ENCODE measurements around the gene TPP1. TPM values are rescaled to one million over a fixed set of nuclear protein-coding genes. Genes with fewer than 3 reads are reported as not detected.

The TPP1 gene
- total and polyA plus RNA-seq, 2 of the 13 experiments (the other 11 are each of a cell fraction or from before 2014, with no cell fraction given): 13.9 to 74.6 TPM

GRCh38 chr11:6611092-6611962 lies 7.9 kb downstream of the TPP1 start (continued):
- peak; percentile 71 for TF ChIP-seq AGO1 (IDR thresholded peaks at IDR 0.05; ENCODE audit: low read depth, low read length, poor library complexity, severe bottlenecking)
- no peak for TF ChIP-seq ZNF33A (CRISPR knock-in tag; IDR thresholded peaks at IDR 0.05; ENCODE audit: borderline replicate concordance)
- no peak for TF ChIP-seq SRSF1 (optimal IDR thresholded peaks at IDR 0.05; ENCODE audit: low read depth, low read length)
- TF ChIP-seq PRDM10 (CRISPR knock-in tag; IDR thresholded peaks at IDR 0.05; ENCODE audit: low read depth): no peak
- TF ChIP-seq SNAPC4 (CRISPR knock-in tag; IDR thresholded peaks at IDR 0.05): no peak
- 0 out of 2 replicates have a peak, but pooled peaks have one; percentile 37 for TF ChIP-seq HOXD1 (CRISPR knock-in tag; IDR thresholded peaks at IDR 0.05)
- TF ChIP-seq ZNF263 (CRISPR knock-in tag; IDR thresholded peaks at IDR 0.05): 0 out of 2 replicates have a peak, but pooled peaks have one; percentile 20
- TF ChIP-seq ZIK1 (CRISPR knock-in tag; IDR thresholded peaks at IDR 0.05; ENCODE audit: borderline replicate concordance, low read depth): 0 out of 2 replicates have a peak, but pooled peaks have one; percentile 20
- no peak for TF ChIP-seq TMF1 (CRISPR knock-in tag; IDR thresholded peaks at IDR 0.05; ENCODE audit: low read depth)
- no peak for TF ChIP-seq ZNF577 (CRISPR knock-in tag; IDR thresholded peaks at IDR 0.05; ENCODE audit: borderline replicate concordance, low read depth)
- TF ChIP-seq ZNF17 (CRISPR knock-in tag; IDR thresholded peaks at IDR 0.05): 0 out of 2 replicates have a peak, but pooled peaks have one; percentile 11
- TF ChIP-seq SAP130 (CRISPR knock-in tag; IDR thresholded peaks at IDR 0.05; ENCODE audit: low read depth): 0 out of 2 replicates have a peak, but pooled peaks have one; percentile 9
- TF ChIP-seq NBN (conservative IDR thresholded peaks at IDR 0.05): no peak
- 0 out of 2 replicates have a peak, but pooled peaks have one; percentile 7 for TF ChIP-seq ZNF343 (CRISPR knock-in tag; IDR thresholded peaks at IDR 0.05)
- TF ChIP-seq FOXJ3 (CRISPR knock-in tag; IDR thresholded peaks at IDR 0.05; ENCODE audit: borderline replicate concordance): no peak
- no peak for TF ChIP-seq ZNF558 (CRISPR knock-in tag; IDR thresholded peaks at IDR 0.05; ENCODE audit: borderline replicate concordance)
- TF ChIP-seq ZC3H13 (CRISPR knock-in tag; IDR thresholded peaks at IDR 0.05): no peak; the same call in 1 of the 2 replicates

Measured in HepG2 (cell line).